Endothelial cell of umbilical vein (primary cell): ENCODE results near the gene ZNF775. TPM values are rescaled to one million over a fixed set of nuclear protein-coding genes. Genes with fewer than 3 reads are reported as not detected.

Experiments used
- BruUV-seq: library from RNA; stranded (reverse); fragments of 400-500 nt; replicated peaks from 2 replicates; lab custom pipeline; 2021; lab: Mats Ljungman, UMichigan
- CTCF ChIA-PET: fragments of 300-600, 350-600 bp; sonication (Branson Sonifier 250); formaldehyde crosslinking; loops from one replicate; lab custom pipeline; 2021; ENCODE audit warnings: antibody characterized with exemption, inconsistent platforms; lab: Charles Lee
- POLR2A ChIA-PET: fragments of 300-600, 350-600 bp; sonication (Branson Sonifier 250); formaldehyde crosslinking; loops from one replicate; lab custom pipeline; 2021; ENCODE audit warnings: antibody characterized with exemption, inconsistent platforms; lab: Charles Lee
- DNase-seq: peaks from one replicate; pipeline ENCODE4 v3.0.0-alpha.2; 2011; ENCODE audit warnings: low read depth, low spot score
- FAIRE-seq: peaks from 2 replicates; lab custom pipeline; 2011; peaks lifted over from hg19 to GRCh38; lab: Jason Lieb, UNC
- H2AFZ ChIP-seq: 2 replicates; pipeline ENCODE4 v1.6.0; 2012; ENCODE audit warnings: low read depth, low read length, control low read depth, inconsistent platforms
- H3K27ac ChIP-seq: 2 replicates; pipeline ENCODE4 v1.5.1; 2011; ENCODE audit warnings: low read depth, mild to moderate bottlenecking, control low read depth, low read length, moderate library complexity; ENCODE audit not compliant: insufficient read depth
- H3K27me3 ChIP-seq, 2 experiments: 2 replicates each; pipeline versions ENCODE4 v1.6.0 to v1.6.1; 2011; ENCODE audit warnings: low read length in 2 of 2, mixed read lengths in 1 of 2; ENCODE audit not compliant: control insufficient read depth in 2 of 2, insufficient read depth in 2 of 2
- H3K36me3 ChIP-seq, 2 experiments: 2 replicates in 1 of 2; 3 replicates in 1 of 2; pipeline ENCODE4 v1.5.1; 2011; ENCODE audit warnings: low read length in 2 of 2, mild to moderate bottlenecking in 1 of 2, moderate library complexity in 1 of 2; ENCODE audit not compliant: control insufficient read depth in 2 of 2, insufficient read depth in 2 of 2; ENCODE audit errors: extremely low read depth in 1 of 2
- H3K4me1 ChIP-seq: 3 replicates; pipeline ENCODE4 v1.5.1; 2011; ENCODE audit warnings: mild to moderate bottlenecking, low read length; ENCODE audit not compliant: control insufficient read depth, insufficient read depth; ENCODE audit errors: extremely low read depth
- H3K4me2 ChIP-seq: 2 replicates; pipeline ENCODE4 v1.6.1; 2011; ENCODE audit warnings: low read length, control low read depth, mixed read lengths; ENCODE audit not compliant: insufficient read depth
- H3K4me3 ChIP-seq, 3 experiments: fragments of 200-600 bp in 1 of 3; sonication (generic), shearing (Covaris generic) in 1 of 3; replicated peaks in 1 of 3; 2 replicates each; pipeline ENCODE4 v1.5.1; 2011 to 2016; ENCODE audit warnings: control low read depth in 3 of 3, low read length in 3 of 3, mild to moderate bottlenecking in 2 of 3, inconsistent platforms in 1 of 3, low read depth in 1 of 3, moderate library complexity in 1 of 3; ENCODE audit not compliant: insufficient read depth in 1 of 3
- H3K79me2 ChIP-seq: 2 replicates; pipeline ENCODE4 v1.6.0; 2012; ENCODE audit warnings: low read length, inconsistent platforms; ENCODE audit not compliant: control insufficient read depth, insufficient read depth
- H3K9ac ChIP-seq: replicated peaks from 2 replicates; pipeline ENCODE3; 2011; ENCODE audit warnings: low read length, control low read depth; ENCODE audit not compliant: insufficient read depth; ENCODE audit errors: extremely low read depth
- H3K9me1 ChIP-seq: replicated peaks from 3 replicates; pipeline ENCODE4 v1.6.0; 2011; ENCODE audit warnings: mild to moderate bottlenecking, low read length; ENCODE audit not compliant: control insufficient read depth, insufficient read depth; ENCODE audit errors: extremely low read depth
- H3K9me3 ChIP-seq: replicated peaks from 2 replicates; pipeline ENCODE4 v1.5.1; 2012; ENCODE audit warnings: low read length, inconsistent platforms; ENCODE audit not compliant: control insufficient read depth, insufficient read depth
- H4K20me1 ChIP-seq: replicated peaks from 2 replicates; pipeline ENCODE3; 2011; ENCODE audit warnings: mild to moderate bottlenecking, low read length; ENCODE audit not compliant: control insufficient read depth, insufficient read depth; ENCODE audit errors: extremely low read depth
- EZH2 ChIP-seq: IDR thresholded peaks from 2 replicates; pipeline ENCODE4 v1.6.1; 2012; ENCODE audit warnings: borderline replicate concordance, low read depth, mild to moderate bottlenecking, moderate library complexity, low read length, inconsistent platforms; ENCODE audit not compliant: severe bottlenecking
- GATA2 ChIP-seq: IDR thresholded peaks from 2 replicates; pipeline ENCODE4 v1.7.0; 2011; ENCODE audit warnings: low read depth, mild to moderate bottlenecking, moderate library complexity, mixed read lengths, low read length; ENCODE audit not compliant: insufficient read length, insufficient read depth
- MYC ChIP-seq: IDR thresholded peaks from one replicate; pipeline ENCODE4 v1.6.1; 2011; ENCODE audit warnings: mild to moderate bottlenecking, low read depth, low read length
- POLR2A ChIP-seq: IDR thresholded peaks from 2 replicates; pipeline ENCODE4 v1.6.1; 2012; ENCODE audit warnings: low read depth, mild to moderate bottlenecking, control low read depth, low read length
- POLR2AphosphoS5 ChIP-seq: IDR thresholded peaks from 2 replicates; pipeline ENCODE4 v1.6.1; 2012; ENCODE audit warnings: low read depth, mild to moderate bottlenecking, control low read depth, low read length, moderate library complexity; ENCODE audit not compliant: insufficient read depth
- dilution Hi-C: fragments of 300-500 bp; cut with MboI; formaldehyde crosslinking; loops from one replicate; pipeline ENCODE4 v1.15.0; 2019; ENCODE audit warnings: low sequenced_read_pairs; ENCODE audit not compliant: extremely low pct_ligation_motif_present
- intact Hi-C: fragments of 100-400 bp; cut with micrococcal nuclease; formaldehyde crosslinking; loops from one replicate; pipeline ENCODE4 v1.10.0; 2022
- polyA plus RNA-seq, 4 experiments: library from polyadenylated mRNA; depleted of rRNA in 3 of 4; stranded (reverse) in 3 of 4; unstranded in 1 of 4; fragments of >200 nt; gene quantifications; 2 replicates each; pipeline versions ENCODE4 v1.2.1 to v1.2.3, GENCODE V29; 2011 to 2012; ENCODE audit warnings: missing spikeins in 1 of 4
- total RNA-seq: library from RNA; stranded (reverse); gene quantifications from 2 replicates; pipeline ENCODE4 v1.2.3, GENCODE V29; 2021
- TF ChIP-seq, protein P1 (sequence below), 2 donors: IDR thresholded peaks; 1 replicate in 1 of 2; 2 replicates in 1 of 2; pipeline ENCODE4 v1.5.1; 2011; ENCODE audit warnings: low read length in 2 of 2, mild to moderate bottlenecking in 2 of 2, moderate library complexity in 2 of 2, control low read depth in 1 of 2, inconsistent platforms in 1 of 2, low read depth in 1 of 2; ENCODE audit not compliant: insufficient read depth in 1 of 2; ENCODE audit errors: extremely low read depth in 1 of 2
- TF ChIP-seq, protein P2 (sequence below): IDR thresholded peaks from 2 replicates; pipeline ENCODE4 v1.6.1; 2011; ENCODE audit not compliant: insufficient read depth, insufficient read length

ZNF775 gene
- total and polyA plus RNA-seq, 2 donors (not counting 3 experiments of a cell fraction or from before 2014, with no cell fraction given) = 5.8 to 8.3 TPM

DNA sequence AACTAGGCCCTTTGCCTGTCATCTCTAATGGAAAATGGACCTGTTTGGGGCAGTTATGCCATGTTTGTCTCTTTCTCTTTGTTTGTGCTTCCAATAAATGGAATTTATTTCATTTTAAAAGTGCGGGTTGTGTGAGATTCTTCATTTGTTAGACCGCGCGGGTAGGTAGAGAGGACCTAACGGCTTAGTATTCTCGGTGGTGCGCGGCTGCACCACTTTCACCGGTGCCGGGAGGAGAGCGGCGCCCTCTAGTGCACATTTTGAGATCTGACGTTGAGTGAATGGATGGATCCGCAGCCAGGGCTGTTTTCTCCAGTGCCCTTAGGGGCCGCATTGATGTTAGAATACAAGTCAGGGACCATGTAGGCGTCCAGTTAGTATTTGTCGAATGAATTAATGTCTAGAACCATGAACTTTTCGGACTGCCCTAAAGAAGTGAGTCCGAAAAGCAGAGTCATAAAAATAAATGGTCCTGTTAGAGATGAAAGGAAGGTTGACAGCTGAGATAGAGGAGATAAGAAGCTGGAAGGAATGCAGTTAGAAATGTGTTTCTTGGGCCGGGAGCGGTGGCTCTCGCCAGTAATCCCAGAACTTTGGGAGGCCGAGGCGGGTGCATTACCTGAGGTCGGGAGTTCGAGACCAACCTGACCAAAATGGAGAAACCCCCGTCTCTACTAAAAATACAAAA is 42.0 kb downstream of the ZNF775 start:
- Histone ChIP-seq H3K9me1 (no peaks in the 10 kb centered on the region), H3K9me3 (no peaks in the 10 kb centered on the region), H3K4me1 (no peaks in the 10 kb centered on the region), H3K27ac (no peak overlapping the region), H3K4me3 (no peak overlapping the region), H3K9ac (no peak overlapping the region), H3K4me2 (no peak overlapping the region), H3K27me3 (no peaks in the 10 kb centered on the region), H4K20me1 (no peaks in the 10 kb centered on the region), H3K36me3 (no peaks in the 10 kb centered on the region), H2AFZ (peak overlapping the region; percentile 34), H3K79me2 (no peaks in the 10 kb centered on the region)
- dilution Hi-C loops = no loop called here
- no TSS peak for BruUV-seq
- DNase-seq (peak; percentile 80), FAIRE-seq (peak; percentile 97)
- ChIA-PET CTCF (interaction anchor here (0.6 to 1.2 kb wide), 17 partner anchors 9 to 335 kb away, joined by 3 to 24 read pairs (median 4); a partner anchor contains a TSS), POLR2A (no interaction called here)
- intact Hi-C loops = loop anchor here (1.0 to 2.0 kb wide), 5 partner anchors 42 to 456 kb away; partner anchors contain the start of gene ZNF775
- TF ChIP-seq MYC (no peak), POLR2A (no peak), GATA2 (peak; percentile 24), POLR2AphosphoS5 (no peak), EZH2 (no peak)
- TF ChIP-seq, protein P1, sequence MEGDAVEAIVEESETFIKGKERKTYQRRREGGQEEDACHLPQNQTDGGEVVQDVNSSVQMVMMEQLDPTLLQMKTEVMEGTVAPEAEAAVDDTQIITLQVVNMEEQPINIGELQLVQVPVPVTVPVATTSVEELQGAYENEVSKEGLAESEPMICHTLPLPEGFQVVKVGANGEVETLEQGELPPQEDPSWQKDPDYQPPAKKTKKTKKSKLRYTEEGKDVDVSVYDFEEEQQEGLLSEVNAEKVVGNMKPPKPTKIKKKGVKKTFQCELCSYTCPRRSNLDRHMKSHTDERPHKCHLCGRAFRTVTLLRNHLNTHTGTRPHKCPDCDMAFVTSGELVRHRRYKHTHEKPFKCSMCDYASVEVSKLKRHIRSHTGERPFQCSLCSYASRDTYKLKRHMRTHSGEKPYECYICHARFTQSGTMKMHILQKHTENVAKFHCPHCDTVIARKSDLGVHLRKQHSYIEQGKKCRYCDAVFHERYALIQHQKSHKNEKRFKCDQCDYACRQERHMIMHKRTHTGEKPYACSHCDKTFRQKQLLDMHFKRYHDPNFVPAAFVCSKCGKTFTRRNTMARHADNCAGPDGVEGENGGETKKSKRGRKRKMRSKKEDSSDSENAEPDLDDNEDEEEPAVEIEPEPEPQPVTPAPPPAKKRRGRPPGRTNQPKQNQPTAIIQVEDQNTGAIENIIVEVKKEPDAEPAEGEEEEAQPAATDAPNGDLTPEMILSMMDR (IDR thresholded peaks at IDR 0.05; ENCODE audit: extremely low read depth in 1 of 2, insufficient read depth in 1 of 2, low read depth in 1 of 2, low read length in 2 of 2) = peak; percentile 80 to 81
- TF ChIP-seq, protein P2, sequence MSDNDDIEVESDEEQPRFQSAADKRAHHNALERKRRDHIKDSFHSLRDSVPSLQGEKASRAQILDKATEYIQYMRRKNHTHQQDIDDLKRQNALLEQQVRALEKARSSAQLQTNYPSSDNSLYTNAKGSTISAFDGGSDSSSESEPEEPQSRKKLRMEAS = no peak
